ENCODE results near the gene RIC8B.

RIC8B gene

DNA sequence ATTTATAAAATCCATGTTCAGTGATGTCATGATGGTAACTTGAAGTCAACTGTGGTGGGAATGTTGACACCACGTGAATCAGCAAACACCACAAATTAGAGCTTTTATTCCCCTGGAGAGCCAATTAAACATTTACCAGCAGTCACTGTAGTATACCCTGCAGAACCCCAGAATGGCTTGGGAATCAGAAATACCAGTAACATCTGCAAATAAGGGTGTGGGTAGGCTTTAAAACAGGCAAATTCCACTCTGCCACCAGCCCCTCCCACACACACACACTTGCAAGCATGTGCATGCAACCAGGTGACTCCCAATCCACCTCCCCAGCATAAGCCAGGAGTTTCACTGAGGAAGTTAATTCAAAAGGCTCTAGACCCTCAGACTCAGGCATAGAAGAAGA lies 117.6 kb downstream of the RIC8B start:
- Histone ChIP-seq H3K27me3 (no peaks in the 10 kb centered on the region), H3K36me3 (no peaks in the 10 kb centered on the region), H3K4me3 (ENCODE audit: low read depth, low read length) (no peak overlapping the region), H3K4me1 (no peaks in the 10 kb centered on the region), H3K9me3 (no peaks in the 10 kb centered on the region)
- TF ChIP-seq, protein P1, sequence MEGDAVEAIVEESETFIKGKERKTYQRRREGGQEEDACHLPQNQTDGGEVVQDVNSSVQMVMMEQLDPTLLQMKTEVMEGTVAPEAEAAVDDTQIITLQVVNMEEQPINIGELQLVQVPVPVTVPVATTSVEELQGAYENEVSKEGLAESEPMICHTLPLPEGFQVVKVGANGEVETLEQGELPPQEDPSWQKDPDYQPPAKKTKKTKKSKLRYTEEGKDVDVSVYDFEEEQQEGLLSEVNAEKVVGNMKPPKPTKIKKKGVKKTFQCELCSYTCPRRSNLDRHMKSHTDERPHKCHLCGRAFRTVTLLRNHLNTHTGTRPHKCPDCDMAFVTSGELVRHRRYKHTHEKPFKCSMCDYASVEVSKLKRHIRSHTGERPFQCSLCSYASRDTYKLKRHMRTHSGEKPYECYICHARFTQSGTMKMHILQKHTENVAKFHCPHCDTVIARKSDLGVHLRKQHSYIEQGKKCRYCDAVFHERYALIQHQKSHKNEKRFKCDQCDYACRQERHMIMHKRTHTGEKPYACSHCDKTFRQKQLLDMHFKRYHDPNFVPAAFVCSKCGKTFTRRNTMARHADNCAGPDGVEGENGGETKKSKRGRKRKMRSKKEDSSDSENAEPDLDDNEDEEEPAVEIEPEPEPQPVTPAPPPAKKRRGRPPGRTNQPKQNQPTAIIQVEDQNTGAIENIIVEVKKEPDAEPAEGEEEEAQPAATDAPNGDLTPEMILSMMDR (IDR thresholded peaks at IDR 0.05; ENCODE audit: low read depth, low read length) = no peak
- DNase-seq = no peak

DNA sequence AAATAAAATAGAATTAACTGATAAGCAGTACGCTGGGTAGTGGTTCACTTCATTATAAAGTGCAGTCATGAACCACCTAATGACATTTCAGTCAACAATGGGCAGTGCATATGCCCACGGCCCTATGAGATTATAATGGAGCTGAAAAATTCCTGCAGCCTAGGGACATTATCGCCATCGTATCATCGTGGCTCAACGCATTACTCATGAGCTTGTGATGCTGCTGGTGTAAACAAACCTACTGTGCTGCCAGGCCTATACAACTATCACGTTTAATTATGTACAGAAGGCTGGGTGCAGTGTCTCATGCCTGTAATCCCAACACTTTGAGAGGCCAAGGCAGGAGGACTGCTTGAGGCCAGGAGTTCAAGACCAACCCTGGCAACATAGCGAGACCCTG lies 119.0 kb downstream of the RIC8B start:
- Histone ChIP-seq H3K4me1 (no peaks in the 10 kb centered on the region), H3K27me3 (no peaks in the 10 kb centered on the region), H3K9me3 (no peaks in the 10 kb centered on the region), H3K4me3 (ENCODE audit: low read depth, low read length) (no peak overlapping the region), H3K36me3 (no peaks in the 10 kb centered on the region)
- TF ChIP-seq, protein P1 (IDR thresholded peaks at IDR 0.05; ENCODE audit: low read depth, low read length) = no peak
- no peak for DNase-seq

DNA sequence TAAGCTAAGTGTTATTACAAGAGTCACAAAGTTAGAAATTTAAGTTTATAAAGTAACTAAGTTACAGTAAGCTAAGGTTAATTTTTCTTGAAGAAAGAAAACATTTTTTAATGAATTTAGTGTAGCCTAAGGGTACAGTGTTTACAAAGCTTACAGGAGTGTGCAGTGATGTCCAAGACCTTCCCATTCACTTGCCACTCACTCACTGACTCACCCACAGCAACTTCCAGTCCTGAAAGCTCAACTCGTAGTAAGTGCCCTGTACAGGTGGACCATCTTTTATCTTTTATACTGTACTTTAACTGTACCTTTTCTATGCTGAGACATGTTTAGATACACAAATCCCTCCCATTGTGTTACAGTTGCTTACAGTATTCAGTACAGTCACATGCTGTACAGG lies 120.3 kb downstream of the RIC8B start:
- Histone ChIP-seq H3K4me1 (no peaks in the 10 kb centered on the region), H3K4me3 (ENCODE audit: low read depth, low read length) (no peak overlapping the region), H3K9me3 (no peaks in the 10 kb centered on the region), H3K36me3 (no peaks in the 10 kb centered on the region), H3K27me3 (no peaks in the 10 kb centered on the region)
- TF ChIP-seq, protein P1 (IDR thresholded peaks at IDR 0.05; ENCODE audit: low read depth, low read length) = no peak
- no peak for DNase-seq

DNA sequence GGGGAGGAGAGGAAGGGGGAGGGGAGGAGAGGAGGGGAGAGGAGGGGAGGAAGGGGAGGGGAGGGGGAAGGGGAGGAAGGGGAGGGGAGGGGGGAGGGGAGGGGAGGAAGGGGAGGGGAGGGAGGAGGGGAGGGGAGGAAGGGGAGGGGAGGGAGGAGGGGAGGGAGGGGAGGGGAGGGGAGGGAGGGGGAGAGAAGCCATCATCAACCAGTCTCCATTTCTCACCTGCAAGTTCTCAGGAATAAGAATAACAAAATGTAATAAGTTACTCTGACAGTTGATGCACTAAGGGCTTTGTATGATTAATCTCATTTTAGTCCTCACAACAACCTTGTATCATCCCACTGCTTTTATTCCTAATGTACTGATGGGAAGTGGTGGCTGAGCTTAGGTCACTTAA lies 122.1 kb downstream of the RIC8B start:
- Histone ChIP-seq H3K4me1 (no peaks in the 10 kb centered on the region), H3K9me3 (no peaks in the 10 kb centered on the region), H3K4me3 (ENCODE audit: low read depth, low read length) (no peak overlapping the region), H3K27me3 (no peaks in the 10 kb centered on the region), H3K36me3 (no peaks in the 10 kb centered on the region)
- TF ChIP-seq, protein P1 (IDR thresholded peaks at IDR 0.05; ENCODE audit: low read depth, low read length) = no peak
- DNase-seq = no peak

DNA sequence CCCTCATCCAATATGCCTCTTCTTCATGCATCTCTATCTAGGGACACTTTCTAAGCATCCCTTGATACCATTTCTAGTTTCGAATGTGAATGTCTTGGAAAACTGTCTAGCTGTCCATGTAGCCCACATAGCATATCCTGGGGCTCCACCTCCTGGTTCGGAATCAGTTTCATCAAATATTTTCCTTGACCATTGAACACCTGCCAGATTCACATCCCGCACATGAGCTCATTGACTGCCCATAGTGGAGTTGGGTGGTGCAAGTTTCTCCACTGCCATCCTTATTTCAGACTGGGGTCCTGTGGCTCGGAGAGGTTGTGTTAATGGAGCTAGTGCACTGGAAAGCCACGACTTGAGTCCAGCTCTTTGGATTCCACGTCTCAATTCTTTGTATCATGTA lies 122.6 kb downstream of the RIC8B start:
- TF ChIP-seq, protein P1 (IDR thresholded peaks at IDR 0.05; ENCODE audit: low read depth, low read length) = peak; percentile 26
- H3K36me3 ChIP-seq = no peaks in the 10 kb centered on the region
- H3K27me3 ChIP-seq = no peaks in the 10 kb centered on the region
- no peaks in the 10 kb centered on the region for H3K4me1 ChIP-seq
- DNase-seq = peak; percentile 20
- H3K9me3 ChIP-seq = no peaks in the 10 kb centered on the region
- H3K4me3 ChIP-seq (ENCODE audit: low read depth, low read length) = no peak overlapping the region

DNA sequence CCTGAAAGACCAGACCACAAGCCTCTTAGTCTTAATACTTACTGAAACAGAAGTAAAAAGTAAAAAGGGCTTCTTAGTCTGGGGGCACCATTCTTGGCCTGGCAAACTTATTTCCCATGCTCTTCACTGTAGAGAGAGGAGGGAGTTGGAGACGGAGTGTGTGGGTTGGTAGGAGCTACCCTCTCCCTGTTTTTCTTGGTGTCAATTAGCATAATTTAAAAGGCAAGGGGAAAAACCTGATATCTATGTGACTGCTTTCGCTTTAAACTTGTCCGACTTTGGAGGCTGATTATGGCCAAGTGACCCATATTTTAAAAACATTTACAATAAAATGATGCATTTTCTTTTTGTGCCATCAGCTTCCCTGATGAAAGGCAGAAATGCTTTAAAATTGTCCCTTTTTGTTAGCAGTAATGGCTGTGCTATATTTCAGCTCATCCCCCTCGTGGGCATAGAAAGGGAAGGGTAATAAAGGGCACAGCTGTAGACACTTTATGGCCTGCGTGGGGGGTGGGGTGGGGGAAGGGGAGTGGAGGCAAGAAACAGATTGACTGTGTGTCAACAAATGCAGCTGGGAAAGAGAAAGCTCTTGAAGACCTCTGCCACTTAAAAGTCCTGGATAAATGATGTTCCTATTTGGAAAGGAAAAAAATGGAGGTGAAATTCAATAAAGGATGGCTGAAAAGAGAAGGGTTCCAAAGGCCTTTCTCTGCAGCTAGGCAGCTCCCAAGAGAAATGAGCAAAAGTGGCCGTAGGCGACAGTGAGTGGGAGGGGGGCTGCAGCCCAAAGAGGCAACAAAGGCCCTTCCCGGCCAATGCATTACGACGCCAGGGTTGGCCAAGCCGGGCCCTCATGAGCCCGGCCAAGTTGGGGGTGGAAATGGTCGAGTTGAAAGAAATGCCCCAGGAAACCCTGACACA lies 123.8 kb downstream of the RIC8B start:
- TF ChIP-seq, protein P1 (IDR thresholded peaks at IDR 0.05; ENCODE audit: low read depth, low read length) = no peak

More for the DNA sequence above, 123.8 kb downstream of the RIC8B start:
- H3K4me3 ChIP-seq (ENCODE audit: low read depth, low read length) = no peak overlapping the region
- H3K9me3 ChIP-seq = no peaks in the 10 kb centered on the region
- no peaks in the 10 kb centered on the region for H3K36me3 ChIP-seq
- DNase-seq = no peak
- H3K27me3 ChIP-seq = peaks cover 4% of the 10 kb centered on the region; the same call in 1 of the 2 replicates
- H3K4me1 ChIP-seq = no peaks in the 10 kb centered on the region

Measured in BE2C (cell line).